GM12891 (cell line): ENCODE measurements around the gene NPSR1.

Experiments
- POLR2A ChIP-seq: IDR thresholded peaks from 2 replicates; pipeline ENCODE4 v1.6.1; 2011; ENCODE audit warnings: low read depth, low read length, control low read depth
- POLR2AphosphoS5 ChIP-seq: IDR thresholded peaks from 2 replicates; pipeline ENCODE4 v1.6.1; 2011; ENCODE audit warnings: low read depth, low read length, control low read depth
- POU2F2 ChIP-seq: IDR thresholded peaks from 2 replicates; pipeline ENCODE4 v1.6.1; 2011; ENCODE audit warnings: low read depth, mild to moderate bottlenecking, control low read depth, low read length, moderate library complexity
- TAF1 ChIP-seq: IDR thresholded peaks from 2 replicates; pipeline ENCODE4 v1.6.1; 2011; ENCODE audit warnings: low read depth, low read length, control low read depth

GRCh38 chr7:34776748-34777358 is 118.8 kb downstream of the NPSR1 start:
- TF ChIP-seq POLR2A, result no peak
- no peak for TF ChIP-seq TAF1
- TF ChIP-seq POU2F2, result no peak
- TF ChIP-seq POLR2AphosphoS5, result no peak
